ENCODE measurements around the gene C1orf21.

C1orf21 gene

DNA sequence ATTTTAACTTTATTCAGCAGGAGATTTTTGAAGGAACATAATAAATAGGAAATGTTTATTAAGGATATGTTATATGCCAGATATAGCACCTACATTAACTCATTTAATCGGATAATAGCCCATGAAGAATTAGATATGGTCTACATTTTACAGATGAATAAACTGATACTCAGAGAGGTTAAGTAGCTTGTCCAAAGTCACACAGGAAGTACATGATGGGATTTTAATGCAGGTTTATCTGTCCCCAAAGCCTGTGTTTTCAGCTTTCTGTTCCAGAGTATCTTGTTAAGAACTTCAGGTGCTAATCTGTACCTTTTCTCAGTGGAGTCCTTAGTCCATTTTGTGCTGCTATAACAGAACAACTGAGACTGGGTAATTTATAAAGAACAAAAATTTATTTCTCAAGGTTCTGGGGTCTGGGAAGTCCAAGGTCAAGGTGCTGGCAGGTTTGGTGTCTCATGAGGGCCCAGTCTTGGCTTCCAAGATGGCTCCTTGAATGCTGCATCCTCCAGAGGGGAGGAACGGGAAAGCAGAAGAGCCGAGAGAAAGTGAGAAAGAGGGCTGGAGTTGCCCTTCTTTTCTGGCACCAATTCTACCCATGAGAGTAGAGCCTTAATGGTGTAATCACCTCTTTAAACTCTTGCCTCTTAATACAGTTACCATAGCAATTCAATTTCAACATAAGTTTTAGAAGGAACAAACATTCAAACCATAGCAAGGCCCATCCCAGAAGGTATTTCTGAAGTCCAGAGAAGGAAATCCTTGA lies 17.3 kb downstream of the C1orf21 start:
- H3K36me3 ChIP-seq: no peaks in the 10 kb centered on the region
- TF ChIP-seq, protein P1, sequence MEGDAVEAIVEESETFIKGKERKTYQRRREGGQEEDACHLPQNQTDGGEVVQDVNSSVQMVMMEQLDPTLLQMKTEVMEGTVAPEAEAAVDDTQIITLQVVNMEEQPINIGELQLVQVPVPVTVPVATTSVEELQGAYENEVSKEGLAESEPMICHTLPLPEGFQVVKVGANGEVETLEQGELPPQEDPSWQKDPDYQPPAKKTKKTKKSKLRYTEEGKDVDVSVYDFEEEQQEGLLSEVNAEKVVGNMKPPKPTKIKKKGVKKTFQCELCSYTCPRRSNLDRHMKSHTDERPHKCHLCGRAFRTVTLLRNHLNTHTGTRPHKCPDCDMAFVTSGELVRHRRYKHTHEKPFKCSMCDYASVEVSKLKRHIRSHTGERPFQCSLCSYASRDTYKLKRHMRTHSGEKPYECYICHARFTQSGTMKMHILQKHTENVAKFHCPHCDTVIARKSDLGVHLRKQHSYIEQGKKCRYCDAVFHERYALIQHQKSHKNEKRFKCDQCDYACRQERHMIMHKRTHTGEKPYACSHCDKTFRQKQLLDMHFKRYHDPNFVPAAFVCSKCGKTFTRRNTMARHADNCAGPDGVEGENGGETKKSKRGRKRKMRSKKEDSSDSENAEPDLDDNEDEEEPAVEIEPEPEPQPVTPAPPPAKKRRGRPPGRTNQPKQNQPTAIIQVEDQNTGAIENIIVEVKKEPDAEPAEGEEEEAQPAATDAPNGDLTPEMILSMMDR (IDR thresholded peaks at IDR 0.05; ENCODE audit: low read depth, low read length): no peak
- H3K9me3 ChIP-seq: no peaks in the 10 kb centered on the region
- DNase-seq: no peak
- H3K4me3 ChIP-seq (ENCODE audit: low read depth, low read length): no peak overlapping the region
- H3K27me3 ChIP-seq: no peaks in the 10 kb centered on the region
- peaks cover 14% of the 10 kb centered on the region for H3K4me1 ChIP-seq

DNA sequence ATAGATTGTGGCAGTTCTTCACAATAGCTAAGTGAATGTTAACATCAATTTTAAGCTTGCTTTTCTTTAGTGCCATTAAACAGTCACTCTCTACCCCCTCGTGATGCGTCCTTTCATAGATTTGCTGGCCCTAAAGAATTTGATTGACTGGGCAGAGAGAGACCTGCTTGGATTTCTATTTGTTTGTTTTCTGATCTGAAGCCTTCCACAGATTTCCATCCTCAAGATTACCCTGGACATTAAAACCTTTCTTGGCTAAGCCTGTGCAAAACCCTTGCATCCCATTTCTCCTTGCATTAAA lies 17.8 kb downstream of the C1orf21 start:
- TF ChIP-seq, protein P1 (IDR thresholded peaks at IDR 0.05; ENCODE audit: low read depth, low read length): no peak
- no peak overlapping the region for H3K4me3 ChIP-seq (ENCODE audit: low read depth, low read length)
- H3K9me3 ChIP-seq: no peaks in the 10 kb centered on the region
- H3K36me3 ChIP-seq: no peaks in the 10 kb centered on the region
- H3K27me3 ChIP-seq: no peaks in the 10 kb centered on the region
- DNase-seq: no peak
- peaks cover 14% of the 10 kb centered on the region for H3K4me1 ChIP-seq

DNA sequence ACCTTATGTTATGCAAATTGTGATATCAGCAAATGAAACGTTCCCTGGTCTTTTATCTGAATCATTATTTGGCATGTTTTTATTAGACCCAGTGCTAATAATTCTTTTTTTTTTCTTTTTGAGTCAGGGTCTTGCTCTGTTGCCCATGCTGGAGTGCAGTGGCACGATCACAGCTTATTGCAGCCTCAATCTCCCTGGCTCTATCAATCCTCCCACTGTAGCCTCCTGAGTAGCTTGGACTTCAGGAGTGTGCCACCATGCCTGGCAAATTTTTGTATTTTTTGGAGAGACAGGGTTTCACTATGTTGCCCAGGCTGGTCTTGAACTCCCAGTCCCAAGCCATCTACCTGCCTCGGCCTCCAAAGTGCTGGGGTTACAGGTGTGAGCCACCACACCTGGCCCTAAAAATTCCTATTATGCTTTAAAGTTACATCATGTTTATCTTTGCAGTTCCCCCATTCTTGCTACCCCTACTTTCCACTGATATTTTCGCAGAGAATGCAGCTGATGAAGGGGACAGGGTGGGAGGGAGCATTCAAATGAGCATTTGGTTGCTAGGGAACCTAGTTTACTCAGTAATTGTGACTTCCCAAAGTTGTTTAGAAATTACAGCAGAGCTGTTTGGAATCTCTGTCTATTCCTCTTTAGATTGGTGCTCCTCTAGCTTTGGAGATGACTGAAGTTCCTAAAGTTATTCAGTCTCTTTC lies 18.4 kb downstream of the C1orf21 start:
- TF ChIP-seq, protein P1 (IDR thresholded peaks at IDR 0.05; ENCODE audit: low read depth, low read length): no peak
- H3K27me3 ChIP-seq: no peaks in the 10 kb centered on the region

DNA sequence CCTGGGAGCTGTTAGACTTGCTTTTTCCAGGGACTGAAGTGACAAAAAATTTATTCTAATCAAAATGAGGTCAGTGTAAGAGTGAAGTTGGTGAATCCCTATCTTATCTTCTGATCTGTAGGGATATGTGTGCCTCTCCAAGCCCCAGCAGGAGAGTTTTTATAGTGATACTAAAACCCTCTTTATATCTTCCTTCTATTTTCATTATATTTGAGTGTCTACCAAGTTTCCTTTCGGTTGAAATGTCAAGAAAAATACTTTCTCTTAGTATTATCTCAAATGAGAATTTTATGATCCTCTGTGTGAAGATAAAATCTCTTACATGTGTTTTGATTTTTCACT lies 18.9 kb downstream of the C1orf21 start:
- H3K27me3 ChIP-seq: no peaks in the 10 kb centered on the region
- no peaks in the 10 kb centered on the region for H3K36me3 ChIP-seq
- no peaks in the 10 kb centered on the region for H3K9me3 ChIP-seq
- DNase-seq: no peak
- H3K4me3 ChIP-seq (ENCODE audit: low read depth, low read length): no peak overlapping the region
- peaks cover 9% of the 10 kb centered on the region for H3K4me1 ChIP-seq
- TF ChIP-seq, protein P1 (IDR thresholded peaks at IDR 0.05; ENCODE audit: low read depth, low read length): no peak

More for the DNA sequence above, 18.4 kb downstream of the C1orf21 start:
- H3K4me3 ChIP-seq (ENCODE audit: low read depth, low read length): no peak overlapping the region
- peaks cover 13% of the 10 kb centered on the region for H3K4me1 ChIP-seq
- no peak for DNase-seq
- H3K9me3 ChIP-seq: no peaks in the 10 kb centered on the region
- no peaks in the 10 kb centered on the region for H3K36me3 ChIP-seq

DNA sequence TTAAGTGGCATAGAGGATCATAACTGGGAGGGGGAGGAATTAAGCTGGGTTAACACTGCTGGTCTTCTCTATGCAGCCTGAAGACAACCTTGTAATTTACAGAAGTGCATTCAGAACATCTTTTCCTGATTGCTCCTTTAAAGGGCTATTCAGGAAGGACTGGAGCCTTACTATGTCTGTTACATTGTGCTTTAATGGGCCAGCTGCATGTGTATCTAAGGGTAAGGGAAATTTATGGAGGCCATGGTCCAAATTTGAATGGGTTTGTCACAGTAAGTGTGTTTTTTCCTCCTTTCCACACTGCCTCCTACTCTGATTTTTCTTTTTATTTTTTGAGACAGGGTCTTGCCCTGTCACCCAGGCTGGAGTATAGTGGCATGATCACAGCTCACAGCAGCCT lies 19.6 kb downstream of the C1orf21 start:
- Histone ChIP-seq H3K36me3 (no peaks in the 10 kb centered on the region), H3K4me3 (ENCODE audit: low read depth, low read length) (no peak overlapping the region), H3K4me1 (peaks cover 9% of the 10 kb centered on the region), H3K9me3 (no peaks in the 10 kb centered on the region), H3K27me3 (no peaks in the 10 kb centered on the region)
- TF ChIP-seq, protein P1 (IDR thresholded peaks at IDR 0.05; ENCODE audit: low read depth, low read length): no peak
- no peak for DNase-seq

DNA sequence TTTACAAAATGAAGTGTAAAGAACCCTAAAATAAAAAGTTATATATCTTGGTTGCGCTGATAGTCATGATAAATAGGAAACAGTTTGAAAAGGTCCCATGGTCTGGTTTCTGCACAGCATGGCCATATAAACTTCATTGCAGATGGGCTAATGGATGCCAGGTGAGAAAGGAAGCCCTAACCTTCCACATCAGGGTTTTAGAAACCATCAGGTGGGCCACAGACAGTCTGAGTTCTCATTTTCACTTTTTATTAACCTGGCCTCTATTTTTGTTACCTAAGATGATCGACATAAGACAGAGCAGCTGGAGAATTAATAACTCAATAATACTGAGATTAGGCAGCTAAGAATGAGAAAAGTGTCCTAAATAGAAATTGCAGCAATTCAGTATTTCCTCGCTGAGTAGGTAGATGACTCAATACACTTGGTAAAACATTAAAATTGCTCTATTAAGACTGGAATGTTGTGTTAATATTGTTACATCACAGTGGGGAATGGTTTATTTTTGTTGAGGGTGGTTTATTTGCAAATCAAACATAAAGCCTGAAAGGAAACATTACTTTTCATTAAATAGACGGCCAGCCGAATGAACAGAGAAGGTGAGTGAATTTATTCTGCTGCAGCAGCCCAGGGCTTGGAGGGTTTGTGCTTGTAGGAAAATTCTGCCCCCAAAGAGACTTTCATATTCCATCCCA lies 21.1 kb downstream of the C1orf21 start:
- Histone ChIP-seq H3K27me3 (no peaks in the 10 kb centered on the region), H3K9me3 (no peaks in the 10 kb centered on the region), H3K4me3 (ENCODE audit: low read depth, low read length) (no peak overlapping the region), H3K36me3 (no peaks in the 10 kb centered on the region), H3K4me1 (peaks cover 9% of the 10 kb centered on the region)
- TF ChIP-seq, protein P1 (IDR thresholded peaks at IDR 0.05; ENCODE audit: low read depth, low read length): no peak
- DNase-seq: no peak
